ENCODE measurements around the gene SASS6.

GRCh38 chr1:100053119-100053518 lies 79.6 kb downstream of the SASS6 start:
- TF ChIP-seq EZH2 (IDR thresholded peaks at IDR 0.05), result no peak
- no peak for TF ChIP-seq POLR2AphosphoS5 (IDR thresholded peaks at IDR 0.05; ENCODE audit: borderline replicate concordance, low read depth, low read length)
- TF ChIP-seq FOXP2 (optimal IDR thresholded peaks at IDR 0.05; ENCODE audit: control extremely low read depth, extremely low read length, insufficient read depth), result no peak
